ENCODE data around the gene CD19. TPM values are rescaled to one million over a fixed set of nuclear protein-coding genes. Genes with fewer than 3 reads are reported as not detected.

CD19 gene
- polyA plus RNA-seq, 1 donor (not counting 4 experiments of a cell fraction or from before 2014, with no cell fraction given), result not detected

DNA sequence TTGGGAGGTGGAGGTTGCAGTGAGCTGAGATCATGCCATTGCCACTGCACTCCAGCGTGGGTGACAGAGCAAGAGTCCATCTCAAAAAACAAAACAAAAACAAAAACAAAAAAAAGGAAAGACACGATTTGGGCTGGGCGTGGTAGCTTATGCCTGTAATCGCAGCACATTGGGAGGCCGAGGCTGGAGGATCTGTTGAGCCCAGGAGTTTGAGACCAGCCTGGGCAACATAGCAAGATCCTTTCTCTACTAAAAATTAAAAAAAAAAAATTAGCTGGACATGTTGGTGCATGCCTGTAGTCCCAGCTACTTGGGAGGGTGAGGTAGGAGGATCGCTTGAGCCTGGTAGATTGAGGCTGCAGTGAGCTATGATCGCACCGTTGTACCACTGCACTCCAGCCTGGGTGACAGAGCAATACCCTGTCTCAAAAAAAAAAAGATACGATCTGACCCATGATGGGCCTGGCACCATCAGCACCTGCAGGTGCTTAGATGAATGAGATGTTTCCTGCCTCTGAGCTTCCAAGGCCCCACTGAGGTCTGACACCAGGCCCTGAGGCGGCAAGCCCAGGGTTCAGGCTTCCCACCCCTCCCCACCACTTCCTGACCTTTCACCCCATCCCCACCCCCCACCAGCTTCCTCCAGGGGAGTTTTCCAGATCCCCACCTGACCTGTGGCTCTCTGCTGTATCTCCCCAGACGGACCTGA, 31.7 kb upstream of the CD19 start:
- H3K4me3 ChIP-seq (ENCODE audit: control insufficient read depth in 2 of 3, extremely low read depth in 1 of 3, insufficient read depth in 2 of 3, low read depth in 1 of 3, low read length in 3 of 3), result no peak overlapping the region
- no peaks in the 10 kb centered on the region for H3K9me3 ChIP-seq (ENCODE audit: control insufficient read depth, low read depth, low read length)
- no peak overlapping the region for H3K9ac ChIP-seq (ENCODE audit: control insufficient read depth, extremely low read depth, insufficient read depth, low read length)
- no peaks in the 10 kb centered on the region for H3K79me2 ChIP-seq (ENCODE audit: control insufficient read depth, insufficient read depth, low read length)
- no peaks in the 10 kb centered on the region for H3K9me1 ChIP-seq (ENCODE audit: control insufficient read depth, extremely low read depth, insufficient read depth, low read length)
- TF ChIP-seq, protein P1, sequence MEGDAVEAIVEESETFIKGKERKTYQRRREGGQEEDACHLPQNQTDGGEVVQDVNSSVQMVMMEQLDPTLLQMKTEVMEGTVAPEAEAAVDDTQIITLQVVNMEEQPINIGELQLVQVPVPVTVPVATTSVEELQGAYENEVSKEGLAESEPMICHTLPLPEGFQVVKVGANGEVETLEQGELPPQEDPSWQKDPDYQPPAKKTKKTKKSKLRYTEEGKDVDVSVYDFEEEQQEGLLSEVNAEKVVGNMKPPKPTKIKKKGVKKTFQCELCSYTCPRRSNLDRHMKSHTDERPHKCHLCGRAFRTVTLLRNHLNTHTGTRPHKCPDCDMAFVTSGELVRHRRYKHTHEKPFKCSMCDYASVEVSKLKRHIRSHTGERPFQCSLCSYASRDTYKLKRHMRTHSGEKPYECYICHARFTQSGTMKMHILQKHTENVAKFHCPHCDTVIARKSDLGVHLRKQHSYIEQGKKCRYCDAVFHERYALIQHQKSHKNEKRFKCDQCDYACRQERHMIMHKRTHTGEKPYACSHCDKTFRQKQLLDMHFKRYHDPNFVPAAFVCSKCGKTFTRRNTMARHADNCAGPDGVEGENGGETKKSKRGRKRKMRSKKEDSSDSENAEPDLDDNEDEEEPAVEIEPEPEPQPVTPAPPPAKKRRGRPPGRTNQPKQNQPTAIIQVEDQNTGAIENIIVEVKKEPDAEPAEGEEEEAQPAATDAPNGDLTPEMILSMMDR (optimal IDR thresholded peaks at IDR 0.05 in 1 of 3, IDR thresholded peaks at IDR 0.05 in 1 of 3, conservative IDR thresholded peaks at IDR 0.05 in 1 of 3; ENCODE audit: extremely low read depth in 1 of 3, insufficient read depth in 2 of 3, low read length in 3 of 3), result no peak
- TF ChIP-seq EZH2 (IDR thresholded peaks at IDR 0.05; ENCODE audit: low read length), result no peak
- no peak overlapping the region for H2AFZ ChIP-seq (ENCODE audit: control insufficient read depth, low read length)
- H3K27ac ChIP-seq (ENCODE audit: control insufficient read depth, insufficient read depth, low read length), result no peak overlapping the region
- peaks cover 5% of the 10 kb centered on the region for H3K4me1 ChIP-seq (ENCODE audit: control insufficient read depth, extremely low read depth, insufficient read depth, low read length)
- peaks cover 0 to 3% of the 10 kb centered on the region in 2 experiments for H3K36me3 ChIP-seq (ENCODE audit: control insufficient read depth in 2 of 2, extremely low read depth in 1 of 2, insufficient read depth in 2 of 2, low read length in 2 of 2)
- FAIRE-seq, result no peak
- no peaks in the 10 kb centered on the region for H3K27me3 ChIP-seq (ENCODE audit: control insufficient read depth, extremely low read depth, insufficient read depth, low read length)
- dilution Hi-C loops (cut with MboI; ENCODE audit: extremely low pct_ligation_motif_present, low sequenced_read_pairs), result no loop called here
- no peak overlapping the region for H3K4me2 ChIP-seq (ENCODE audit: control insufficient read depth, extremely low read depth, insufficient read depth, low read depth, low read length)
- no peak for DNase-seq (ENCODE audit: low read depth, low spot score)
- H4K20me1 ChIP-seq (ENCODE audit: control insufficient read depth, extremely low read depth, insufficient read depth, low read length), result no peaks in the 10 kb centered on the region

DNA sequence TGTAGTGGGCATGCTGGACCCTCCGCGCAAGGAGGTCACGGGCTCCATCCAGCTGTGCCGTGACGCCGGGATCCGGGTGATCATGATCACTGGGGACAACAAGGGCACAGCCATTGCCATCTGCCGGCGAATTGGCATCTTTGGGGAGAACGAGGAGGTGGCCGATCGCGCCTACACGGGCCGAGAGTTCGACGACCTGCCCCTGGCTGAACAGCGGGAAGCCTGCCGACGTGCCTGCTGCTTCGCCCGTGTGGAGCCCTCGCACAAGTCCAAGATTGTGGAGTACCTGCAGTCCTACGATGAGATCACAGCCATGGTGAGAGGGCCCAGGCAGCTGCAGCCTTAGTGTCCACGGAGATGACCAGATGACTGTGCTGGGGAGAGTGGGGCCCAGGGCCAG, 31.2 kb upstream of the CD19 start:
- dilution Hi-C loops (cut with MboI; ENCODE audit: extremely low pct_ligation_motif_present, low sequenced_read_pairs), result no loop called here
- H3K4me2 ChIP-seq (ENCODE audit: control insufficient read depth, extremely low read depth, insufficient read depth, low read depth, low read length), result no peak overlapping the region
- peaks cover 0 to 6% of the 10 kb centered on the region in 2 experiments for H3K36me3 ChIP-seq (ENCODE audit: control insufficient read depth in 2 of 2, extremely low read depth in 1 of 2, insufficient read depth in 2 of 2, low read length in 2 of 2)
- no peaks in the 10 kb centered on the region for H4K20me1 ChIP-seq (ENCODE audit: control insufficient read depth, extremely low read depth, insufficient read depth, low read length)
- no peak for TF ChIP-seq EZH2 (IDR thresholded peaks at IDR 0.05; ENCODE audit: low read length)
- TF ChIP-seq, protein P1 (optimal IDR thresholded peaks at IDR 0.05 in 1 of 3, IDR thresholded peaks at IDR 0.05 in 1 of 3, conservative IDR thresholded peaks at IDR 0.05 in 1 of 3; ENCODE audit: extremely low read depth in 1 of 3, insufficient read depth in 2 of 3, low read length in 3 of 3), result no peak
- no peaks in the 10 kb centered on the region for H3K9me3 ChIP-seq (ENCODE audit: control insufficient read depth, low read depth, low read length)
- no peak overlapping the region for H3K9ac ChIP-seq (ENCODE audit: control insufficient read depth, extremely low read depth, insufficient read depth, low read length)
- H3K27ac ChIP-seq (ENCODE audit: control insufficient read depth, insufficient read depth, low read length), result no peak overlapping the region
- no peak overlapping the region for H2AFZ ChIP-seq (ENCODE audit: control insufficient read depth, low read length)
- peaks cover 5% of the 10 kb centered on the region for H3K4me1 ChIP-seq (ENCODE audit: control insufficient read depth, extremely low read depth, insufficient read depth, low read length)
- H3K4me3 ChIP-seq (ENCODE audit: control insufficient read depth in 2 of 3, extremely low read depth in 1 of 3, insufficient read depth in 2 of 3, low read depth in 1 of 3, low read length in 3 of 3), result no peak overlapping the region
- no peaks in the 10 kb centered on the region for H3K9me1 ChIP-seq (ENCODE audit: control insufficient read depth, extremely low read depth, insufficient read depth, low read length)
- no peak for FAIRE-seq
- H3K27me3 ChIP-seq (ENCODE audit: control insufficient read depth, extremely low read depth, insufficient read depth, low read length), result no peaks in the 10 kb centered on the region
- H3K79me2 ChIP-seq (ENCODE audit: control insufficient read depth, insufficient read depth, low read length), result no peaks in the 10 kb centered on the region
- DNase-seq (ENCODE audit: low read depth, low spot score), result no peak
